ENCODE measurements around the gene RNF220.

- TF ChIP-seq CTCF (IDR thresholded peaks at IDR 0.05; ENCODE audit: poor library complexity): no peak
- no peak for TF ChIP-seq EZH2 (IDR thresholded peaks at IDR 0.05; ENCODE audit: borderline replicate concordance)
Measured at GRCh38 chr1:44355582-44356305, 49.3 kb upstream of the RNF220 start.
